GM23248 (cell line): Measurements from ENCODE around the gene YTHDF1.

Source experiments
- EZH2 ChIP-seq: fragments of 200-600 bp; sonication (generic); IDR thresholded peaks from 2 replicates; pipeline ENCODE4 v1.6.1; 2018; ENCODE audit warnings: antibody characterized with exemption, mild to moderate bottlenecking; ENCODE audit not compliant: insufficient read depth, poor library complexity, severe bottlenecking
- EZH2phosphoT487 ChIP-seq: fragments of 200-600 bp; sonication (generic); IDR thresholded peaks from 2 replicates; pipeline ENCODE4 v1.6.1; 2018; ENCODE audit warnings: antibody characterized with exemption, moderate library complexity, mild to moderate bottlenecking, low read depth; ENCODE audit not compliant: insufficient read depth

- TF ChIP-seq EZH2phosphoT487 (no peak), EZH2 (no peak)
Observed at GRCh38 chr20:63254232-63254605, 38.3 kb upstream of the YTHDF1 start, which contains the start of gene NKAIN4.
